ENCODE data around the gene AHNAK2. TPM values are rescaled to one million over a fixed set of nuclear protein-coding genes. Genes with fewer than 3 reads are reported as not detected.

The AHNAK2 gene
- polyA plus RNA-seq, 3 donors = 1.8 to 2.6 (median 2.2) TPM

- DNase-seq = no peak
These were observed 34.2 kb upstream of the AHNAK2 start for GRCh38 chr14:105012171-105012985.

- no peak for DNase-seq
These were observed 33.3 kb upstream of the AHNAK2 start for GRCh38 chr14:105011312-105011990.

GRCh38 chr14:105010891-105011291, 32.7 kb upstream of the AHNAK2 start:
- no peak for DNase-seq

DNA sequence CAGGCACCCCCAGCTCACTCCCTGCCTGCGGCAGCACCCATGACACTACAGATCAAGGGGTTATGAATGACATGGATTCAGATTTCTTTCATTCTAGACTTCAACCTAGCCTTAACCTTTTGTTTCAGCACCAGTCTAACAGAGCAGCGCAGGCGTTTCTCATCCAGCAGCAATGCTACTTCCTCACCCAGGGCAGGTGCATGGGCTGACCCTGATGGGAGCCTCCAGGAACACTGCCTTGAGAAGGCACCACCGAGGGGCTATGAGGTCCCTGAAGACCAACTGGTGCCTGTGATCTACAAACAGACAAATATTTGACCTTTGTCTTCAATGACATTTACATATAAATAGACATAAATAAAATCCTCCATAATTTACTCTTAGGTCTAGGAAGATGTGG, 31.9 kb upstream of the AHNAK2 start:
- DNase-seq = no peak

DNA sequence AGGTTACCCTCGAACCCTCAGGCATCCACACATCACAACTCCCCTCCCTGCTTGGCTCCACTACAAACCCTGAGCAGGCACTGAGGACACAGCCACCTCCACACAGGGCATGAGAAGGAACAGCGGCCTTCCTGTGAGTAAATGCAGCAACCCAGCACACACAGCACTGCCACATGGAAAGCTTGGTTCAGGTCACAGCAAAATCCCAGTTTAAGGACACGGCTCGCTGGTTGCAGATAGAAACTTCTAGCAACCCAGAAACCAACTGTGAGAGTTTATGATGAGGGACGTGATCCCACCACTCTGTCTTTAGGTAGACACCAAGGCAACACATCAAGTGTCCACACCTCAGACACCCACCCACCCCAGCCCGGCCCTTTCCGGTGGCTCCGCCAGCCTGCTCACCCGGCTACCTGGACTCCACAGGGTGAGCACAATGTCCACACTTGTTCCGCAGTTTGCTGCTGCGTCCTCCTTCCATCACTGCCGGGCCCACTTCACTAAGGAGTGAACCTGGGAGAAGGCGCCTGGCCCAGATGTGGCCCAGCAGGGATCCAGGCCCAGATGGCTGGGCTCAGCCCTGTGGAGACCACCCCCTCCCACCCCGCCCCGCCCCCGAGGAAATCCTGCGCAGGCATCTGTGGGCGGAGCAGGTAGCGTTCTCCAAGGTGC, 29.6 kb upstream of the AHNAK2 start:
- DNase-seq = no peak

- DNase-seq = no peak
These were observed 28.8 kb upstream of the AHNAK2 start for GRCh38 chr14:105006831-105007592.

DNA sequence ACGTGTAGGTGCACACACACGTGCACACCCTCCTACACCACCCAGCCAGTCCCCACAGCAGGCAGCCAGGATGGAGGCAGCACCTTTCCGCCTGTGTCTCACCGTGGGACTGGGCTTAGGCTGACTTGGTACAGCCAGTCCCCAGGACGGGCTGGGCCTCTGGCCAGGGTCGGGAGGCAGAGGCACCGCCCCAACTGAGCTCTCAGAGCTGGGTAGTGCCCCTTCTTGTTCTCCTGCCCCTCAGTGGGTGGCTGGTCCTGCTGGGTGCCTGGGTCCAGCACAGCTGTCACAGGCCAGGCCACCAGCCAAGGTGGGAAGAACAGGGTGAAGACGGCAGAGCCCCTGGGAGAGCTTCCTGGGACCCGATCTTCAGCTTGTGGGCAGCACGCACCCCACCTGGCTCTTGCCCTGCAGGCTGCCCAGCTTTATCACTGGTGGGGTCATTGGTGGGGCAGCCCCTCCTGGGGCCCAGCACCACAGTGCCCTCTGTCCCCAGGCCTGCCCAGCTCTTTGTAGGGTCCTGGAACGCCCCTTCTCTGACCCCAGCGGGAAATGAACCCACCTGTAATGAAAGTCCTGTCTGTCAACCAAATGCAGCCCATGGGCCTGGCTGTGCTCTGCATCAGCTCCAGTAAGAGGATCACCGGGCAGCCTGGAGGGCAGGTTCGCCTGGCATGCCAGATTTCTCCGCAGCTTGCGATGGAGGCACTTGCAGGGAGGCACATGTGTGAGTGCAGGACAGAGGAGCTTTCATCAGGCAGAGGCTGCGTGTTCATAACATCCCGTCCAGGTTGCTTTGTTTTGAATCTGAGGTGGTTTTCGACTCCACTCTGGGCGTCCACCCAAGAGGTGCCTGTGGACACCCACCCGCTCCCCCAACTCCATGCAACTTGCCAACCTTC, 28.0 kb upstream of the AHNAK2 start:
- no peak for DNase-seq

DNA sequence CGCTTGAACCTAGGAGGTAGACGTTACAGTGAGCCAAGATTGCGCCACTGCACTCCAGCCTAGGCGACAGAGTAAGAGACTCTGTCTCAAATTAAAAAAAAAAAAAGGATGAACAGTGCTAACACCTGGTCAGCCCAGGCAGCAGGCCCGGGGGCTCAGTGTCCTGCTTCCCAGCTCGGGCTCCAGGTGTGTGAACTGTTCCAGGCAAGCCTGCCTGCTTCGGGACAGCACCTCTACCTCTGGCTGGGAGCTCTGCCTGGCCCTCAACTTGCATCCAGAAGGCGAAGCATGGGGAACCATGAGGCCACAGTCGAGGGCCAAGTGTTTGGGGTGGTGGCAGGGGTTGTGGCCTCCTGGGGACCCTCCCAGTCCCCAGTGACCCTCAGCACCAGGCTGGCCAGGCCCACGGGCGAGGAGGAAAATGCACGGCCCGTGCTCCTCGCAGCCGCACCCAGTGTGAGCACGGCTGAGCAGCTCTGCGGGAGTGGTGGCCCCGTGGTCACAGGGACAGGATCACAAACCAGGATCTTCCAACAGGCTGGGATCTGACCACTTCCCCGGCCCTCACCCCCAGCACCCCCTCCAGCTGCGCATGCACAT, 27.3 kb upstream of the AHNAK2 start:
- DNase-seq = no peak

DNA sequence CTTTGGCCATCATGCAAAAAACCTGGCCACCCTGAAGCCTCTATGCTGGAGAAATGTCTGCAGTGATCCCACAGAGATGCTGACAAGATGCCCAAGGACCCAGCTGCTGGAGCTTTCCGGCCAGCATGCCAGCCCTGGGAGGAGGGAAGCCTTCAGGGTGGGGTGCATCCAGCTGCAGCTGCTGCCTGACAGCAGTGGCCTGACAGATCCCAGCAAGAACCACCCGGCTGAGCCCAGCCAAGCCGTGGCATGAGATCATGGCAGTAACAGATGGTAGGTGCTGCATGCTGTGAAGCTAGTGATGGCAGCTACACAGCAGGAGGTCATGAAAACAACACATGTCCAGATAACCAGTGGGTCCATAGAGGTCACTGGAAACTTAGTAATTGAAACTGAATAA, 21.2 kb upstream of the AHNAK2 start:
- no peak for DNase-seq

GRCh38 chr14:104998801-104999200, 20.6 kb upstream of the AHNAK2 start:
- no peak for DNase-seq

DNA sequence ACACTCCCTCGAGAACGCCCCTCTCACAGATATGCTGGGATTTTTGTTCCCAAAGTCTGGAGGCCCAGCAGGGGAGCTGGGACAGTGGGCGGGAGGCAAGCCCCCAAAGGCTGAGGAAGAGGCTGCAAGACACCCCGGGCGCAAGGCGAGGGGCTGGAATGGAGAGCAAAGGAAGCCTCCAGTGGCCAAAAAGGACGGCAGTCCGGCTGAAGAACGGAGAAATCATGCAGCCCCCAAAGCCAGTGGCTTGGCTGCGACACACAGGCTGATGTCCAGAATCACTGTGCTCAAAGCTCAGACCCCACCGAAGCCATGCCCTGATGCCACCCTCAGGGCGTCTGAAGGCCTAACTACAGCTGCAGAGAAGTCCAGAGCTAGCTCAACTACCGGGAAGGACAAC, 18.3 kb upstream of the AHNAK2 start:
- no peak for DNase-seq

DNA sequence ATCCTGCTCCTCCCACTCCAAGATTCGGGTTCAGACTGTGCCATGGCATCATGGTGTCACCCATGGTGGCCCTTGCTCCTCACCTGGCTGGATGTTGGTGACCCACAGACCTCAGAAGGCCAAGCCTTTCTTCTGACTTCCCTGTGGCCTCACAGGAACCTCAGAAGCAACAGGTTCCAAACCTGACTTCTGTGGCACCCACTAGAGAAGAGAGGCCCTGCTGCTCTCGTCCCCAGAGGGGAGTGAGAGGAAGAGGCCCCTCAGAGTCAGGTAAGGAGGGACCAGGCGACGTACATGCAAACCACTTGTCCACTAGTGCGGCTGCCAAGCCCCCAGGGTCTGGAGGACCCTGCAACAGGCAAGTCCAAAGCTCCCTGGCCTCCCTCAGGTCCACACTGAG, 17.9 kb upstream of the AHNAK2 start:
- no peak for DNase-seq

- no peak for DNase-seq
These were observed 16.8 kb upstream of the AHNAK2 start for GRCh38 chr14:104994978-104995377.

GRCh38 chr14:104993808-104994591, 15.8 kb upstream of the AHNAK2 start:
- no peak for DNase-seq

GRCh38 chr14:104993306-104993705, 15.1 kb upstream of the AHNAK2 start:
- no peak for DNase-seq

GRCh38 chr14:104992501-104992900, 14.3 kb upstream of the AHNAK2 start:
- no peak for DNase-seq

GRCh38 chr14:104991896-104992230, 13.7 kb upstream of the AHNAK2 start:
- no peak for DNase-seq

DNA sequence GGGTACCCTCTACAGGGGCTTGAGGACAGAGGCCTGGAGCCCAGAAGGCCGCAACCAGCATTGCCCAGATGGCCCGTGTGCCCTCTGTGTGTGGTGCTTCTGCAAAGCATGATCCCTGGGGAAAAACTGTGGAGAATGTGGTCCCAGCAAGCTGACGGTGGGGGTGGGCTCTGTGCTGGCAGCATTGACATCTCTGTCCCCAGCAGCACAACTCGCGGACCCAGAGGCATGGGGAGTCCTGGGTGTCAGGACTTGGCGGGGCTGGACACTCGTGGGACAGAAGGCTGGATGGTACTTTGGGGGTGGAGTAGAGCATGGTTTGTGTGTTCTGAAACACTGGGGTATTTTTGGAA, 11.8 kb upstream of the AHNAK2 start:
- DNase-seq = no peak

DNA sequence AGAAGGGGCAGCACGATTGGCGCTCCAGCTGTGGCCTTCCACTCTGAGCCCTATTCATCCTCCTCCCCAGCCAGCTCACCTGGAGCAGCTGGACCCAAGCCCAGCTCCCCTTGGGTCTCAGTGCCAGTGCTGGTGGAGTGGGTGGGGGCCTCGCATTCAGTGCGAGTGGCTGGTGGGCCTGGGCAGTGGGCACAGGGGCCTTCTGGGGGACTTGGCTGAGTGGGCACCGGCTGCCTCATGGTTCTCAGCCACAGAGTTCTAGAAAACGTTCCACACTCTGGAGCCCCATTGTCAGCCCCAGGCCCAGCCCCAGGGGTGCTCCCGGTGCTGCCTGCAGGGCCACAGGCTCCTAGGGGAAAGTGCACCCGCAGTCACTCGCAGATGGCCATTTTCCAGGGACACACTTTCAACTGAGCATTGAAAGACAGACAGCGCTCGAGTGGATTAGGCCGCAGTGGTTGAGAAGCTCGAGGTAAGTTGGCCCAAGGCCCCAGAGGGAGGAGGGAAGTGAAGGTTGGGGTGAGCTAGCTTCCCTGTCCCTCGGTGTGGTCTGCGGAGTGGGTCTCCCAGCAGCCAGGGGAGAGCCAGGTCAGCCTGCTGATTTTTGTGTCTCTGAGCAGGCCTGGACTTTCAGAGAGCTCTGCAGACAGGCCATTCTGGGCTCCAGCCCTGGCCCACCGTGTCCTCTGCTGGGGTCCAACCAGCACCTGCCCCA, 11.2 kb upstream of the AHNAK2 start:
- no peak for DNase-seq

Measured in renal pelvis (tissue), 4 donors.